Right lobe of liver (tissue), 4 donors: ENCODE measurements around the gene TTC39C.

ENCODE experiments used
- POLR2A ChIP-seq: fragments of 450-650 bp; IDR thresholded peaks from one replicate; pipeline ENCODE4 v1.6.1; 2017; ENCODE audit warnings: antibody characterized with exemption, mild to moderate bottlenecking
- TF ChIP-seq, protein P1 (sequence below), 4 donors: fragments of 200-600 bp in 3 of 4; fragments of 450-650 bp in 1 of 4; IDR thresholded peaks; one replicate each; pipeline versions ENCODE4 v1.5.1 to v1.8.0; 2016 to 2022; ENCODE audit warnings: antibody characterized with exemption in 4 of 4, mild to moderate bottlenecking in 2 of 4
- donor health status: DM: no; HTN: no; CAD: no.
- donor health status: DM: no; HTN: no; CAD: no.
- donor health status: DM: no; HTN: yes; CAD: no.

DNA sequence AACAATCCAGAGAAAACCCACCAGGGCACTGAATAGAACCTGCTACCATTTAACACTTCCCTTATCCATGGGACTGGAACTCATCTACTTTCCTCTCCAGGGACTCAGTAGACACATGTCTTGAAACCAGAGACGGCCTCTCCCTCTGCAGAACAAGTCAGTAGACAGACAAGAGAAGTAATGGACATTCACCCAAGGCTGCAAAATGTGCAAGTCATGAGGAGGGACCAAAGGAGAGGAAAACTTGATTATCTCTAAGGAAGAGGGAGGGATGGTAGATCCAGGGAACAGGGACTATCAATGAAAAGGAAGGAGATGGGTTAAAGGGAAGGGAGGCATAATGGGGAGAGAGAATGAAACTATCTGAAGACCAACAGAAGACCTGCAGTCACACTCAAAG is 5.3 kb upstream of the TTC39C start:
- TF ChIP-seq, protein P1, sequence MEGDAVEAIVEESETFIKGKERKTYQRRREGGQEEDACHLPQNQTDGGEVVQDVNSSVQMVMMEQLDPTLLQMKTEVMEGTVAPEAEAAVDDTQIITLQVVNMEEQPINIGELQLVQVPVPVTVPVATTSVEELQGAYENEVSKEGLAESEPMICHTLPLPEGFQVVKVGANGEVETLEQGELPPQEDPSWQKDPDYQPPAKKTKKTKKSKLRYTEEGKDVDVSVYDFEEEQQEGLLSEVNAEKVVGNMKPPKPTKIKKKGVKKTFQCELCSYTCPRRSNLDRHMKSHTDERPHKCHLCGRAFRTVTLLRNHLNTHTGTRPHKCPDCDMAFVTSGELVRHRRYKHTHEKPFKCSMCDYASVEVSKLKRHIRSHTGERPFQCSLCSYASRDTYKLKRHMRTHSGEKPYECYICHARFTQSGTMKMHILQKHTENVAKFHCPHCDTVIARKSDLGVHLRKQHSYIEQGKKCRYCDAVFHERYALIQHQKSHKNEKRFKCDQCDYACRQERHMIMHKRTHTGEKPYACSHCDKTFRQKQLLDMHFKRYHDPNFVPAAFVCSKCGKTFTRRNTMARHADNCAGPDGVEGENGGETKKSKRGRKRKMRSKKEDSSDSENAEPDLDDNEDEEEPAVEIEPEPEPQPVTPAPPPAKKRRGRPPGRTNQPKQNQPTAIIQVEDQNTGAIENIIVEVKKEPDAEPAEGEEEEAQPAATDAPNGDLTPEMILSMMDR (IDR thresholded peaks at IDR 0.05) = no peak
- no peak for TF ChIP-seq POLR2A
